Measurements from ENCODE around the gene ACAA1. TPM values are rescaled to one million over a fixed set of nuclear protein-coding genes. Genes with fewer than 3 reads are reported as not detected.
A peak's percentile ranks its signal among the peaks of the same experiment; 100 is the strongest.

ACAA1 gene
- total and polyA plus RNA-seq, 2 of the 13 experiments (the other 11 are each of a cell fraction or from before 2014, with no cell fraction given), result 60.8 to 188 TPM

DNA sequence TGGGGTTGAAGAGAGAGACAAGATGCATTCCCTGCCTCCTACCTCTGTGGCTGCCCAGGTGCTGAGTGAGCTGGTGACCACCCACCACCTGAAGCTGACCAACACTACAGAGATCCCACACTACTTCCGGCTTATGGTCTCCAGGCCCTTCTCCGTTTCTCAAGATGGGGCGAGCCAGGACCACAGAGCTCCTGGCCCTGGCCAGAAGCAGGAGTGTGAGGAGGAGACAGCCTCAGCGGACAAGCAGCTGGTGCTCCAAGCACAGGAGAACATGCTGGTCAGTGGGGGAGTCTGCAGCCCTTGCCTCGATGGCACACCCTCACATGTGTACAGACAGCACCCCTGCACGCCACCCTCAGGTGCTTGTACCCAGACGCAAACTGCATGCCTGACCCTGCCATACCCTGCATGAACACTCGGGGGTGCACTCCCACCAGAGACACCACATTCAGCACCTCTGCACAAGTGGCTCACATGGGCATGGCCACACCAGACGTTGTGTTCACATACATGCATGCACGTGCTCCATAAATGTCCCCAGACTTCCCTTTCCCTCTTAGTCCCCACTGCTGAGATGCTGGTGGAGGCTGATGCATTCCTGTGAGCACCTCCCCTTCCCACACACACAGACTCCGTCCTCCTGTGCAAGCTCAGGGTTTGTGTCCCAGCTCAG, 19.0 kb downstream of the ACAA1 start (continued):
- peak; percentile 97 for TF ChIP-seq ZSCAN25 (CRISPR knock-in tag; IDR thresholded peaks at IDR 0.05)
- TF ChIP-seq DR1 (CRISPR knock-in tag; IDR thresholded peaks at IDR 0.05), result 0 out of 2 replicates have a peak, but pooled peaks have one; percentile 32
- no peak for TF ChIP-seq MBNL3 (CRISPR knock-in tag; conservative IDR thresholded peaks at IDR 0.05)
- TF ChIP-seq ZNF737 (CRISPR knock-in tag; IDR thresholded peaks at IDR 0.05; ENCODE audit: borderline replicate concordance), result no peak
- TF ChIP-seq SOX6 (IDR thresholded peaks at IDR 0.05), result no peak
- TF ChIP-seq SOX6 (CRISPR knock-in tag; IDR thresholded peaks at IDR 0.05), result peak; percentile 44; the same call in 1 of the 2 replicates
- peak; percentile 77 for TF ChIP-seq ZNF619 (CRISPR knock-in tag; IDR thresholded peaks at IDR 0.05)
- no peak for TF ChIP-seq ZNF790 (CRISPR knock-in tag; IDR thresholded peaks at IDR 0.05; ENCODE audit: borderline replicate concordance)
- TF ChIP-seq ZNF160 (CRISPR knock-in tag; IDR thresholded peaks at IDR 0.05), result peak; percentile 65; the same call in 1 of the 2 replicates
- peak; percentile 26; the same call in 1 of the 2 replicates for TF ChIP-seq ZFX (CRISPR knock-in tag; IDR thresholded peaks at IDR 0.05; ENCODE audit: low read depth)
- TF ChIP-seq ZNF484 (CRISPR knock-in tag; IDR thresholded peaks at IDR 0.05; ENCODE audit: borderline replicate concordance, low read depth), result 0 out of 2 replicates have a peak, but pooled peaks have one; percentile 25
- TF ChIP-seq, protein P1, sequence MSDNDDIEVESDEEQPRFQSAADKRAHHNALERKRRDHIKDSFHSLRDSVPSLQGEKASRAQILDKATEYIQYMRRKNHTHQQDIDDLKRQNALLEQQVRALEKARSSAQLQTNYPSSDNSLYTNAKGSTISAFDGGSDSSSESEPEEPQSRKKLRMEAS (IDR thresholded peaks at IDR 0.05), result peak; percentile 73
- TF ChIP-seq, protein P2, sequence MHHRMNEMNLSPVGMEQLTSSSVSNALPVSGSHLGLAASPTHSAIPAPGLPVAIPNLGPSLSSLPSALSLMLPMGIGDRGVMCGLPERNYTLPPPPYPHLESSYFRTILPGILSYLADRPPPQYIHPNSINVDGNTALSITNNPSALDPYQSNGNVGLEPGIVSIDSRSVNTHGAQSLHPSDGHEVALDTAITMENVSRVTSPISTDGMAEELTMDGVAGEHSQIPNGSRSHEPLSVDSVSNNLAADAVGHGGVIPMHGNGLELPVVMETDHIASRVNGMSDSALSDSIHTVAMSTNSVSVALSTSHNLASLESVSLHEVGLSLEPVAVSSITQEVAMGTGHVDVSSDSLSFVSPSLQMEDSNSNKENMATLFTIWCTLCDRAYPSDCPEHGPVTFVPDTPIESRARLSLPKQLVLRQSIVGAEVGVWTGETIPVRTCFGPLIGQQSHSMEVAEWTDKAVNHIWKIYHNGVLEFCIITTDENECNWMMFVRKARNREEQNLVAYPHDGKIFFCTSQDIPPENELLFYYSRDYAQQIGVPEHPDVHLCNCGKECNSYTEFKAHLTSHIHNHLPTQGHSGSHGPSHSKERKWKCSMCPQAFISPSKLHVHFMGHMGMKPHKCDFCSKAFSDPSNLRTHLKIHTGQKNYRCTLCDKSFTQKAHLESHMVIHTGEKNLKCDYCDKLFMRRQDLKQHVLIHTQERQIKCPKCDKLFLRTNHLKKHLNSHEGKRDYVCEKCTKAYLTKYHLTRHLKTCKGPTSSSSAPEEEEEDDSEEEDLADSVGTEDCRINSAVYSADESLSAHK (CRISPR knock-in tag; IDR thresholded peaks at IDR 0.05; ENCODE audit: borderline replicate concordance), result 0 out of 2 replicates have a peak, but pooled peaks have one; percentile 28
- TF ChIP-seq SP4 (CRISPR knock-in tag; IDR thresholded peaks at IDR 0.05), result peak; percentile 47; the same call in 1 of the 2 replicates
- TF ChIP-seq ZNF652 (CRISPR knock-in tag; IDR thresholded peaks at IDR 0.05; ENCODE audit: borderline replicate concordance, low read depth), result peak; percentile 36; the same call in 1 of the 2 replicates
- peak; percentile 90 for TF ChIP-seq AKAP8 (CRISPR knock-in tag; IDR thresholded peaks at IDR 0.05)
- TF ChIP-seq, protein P3, sequence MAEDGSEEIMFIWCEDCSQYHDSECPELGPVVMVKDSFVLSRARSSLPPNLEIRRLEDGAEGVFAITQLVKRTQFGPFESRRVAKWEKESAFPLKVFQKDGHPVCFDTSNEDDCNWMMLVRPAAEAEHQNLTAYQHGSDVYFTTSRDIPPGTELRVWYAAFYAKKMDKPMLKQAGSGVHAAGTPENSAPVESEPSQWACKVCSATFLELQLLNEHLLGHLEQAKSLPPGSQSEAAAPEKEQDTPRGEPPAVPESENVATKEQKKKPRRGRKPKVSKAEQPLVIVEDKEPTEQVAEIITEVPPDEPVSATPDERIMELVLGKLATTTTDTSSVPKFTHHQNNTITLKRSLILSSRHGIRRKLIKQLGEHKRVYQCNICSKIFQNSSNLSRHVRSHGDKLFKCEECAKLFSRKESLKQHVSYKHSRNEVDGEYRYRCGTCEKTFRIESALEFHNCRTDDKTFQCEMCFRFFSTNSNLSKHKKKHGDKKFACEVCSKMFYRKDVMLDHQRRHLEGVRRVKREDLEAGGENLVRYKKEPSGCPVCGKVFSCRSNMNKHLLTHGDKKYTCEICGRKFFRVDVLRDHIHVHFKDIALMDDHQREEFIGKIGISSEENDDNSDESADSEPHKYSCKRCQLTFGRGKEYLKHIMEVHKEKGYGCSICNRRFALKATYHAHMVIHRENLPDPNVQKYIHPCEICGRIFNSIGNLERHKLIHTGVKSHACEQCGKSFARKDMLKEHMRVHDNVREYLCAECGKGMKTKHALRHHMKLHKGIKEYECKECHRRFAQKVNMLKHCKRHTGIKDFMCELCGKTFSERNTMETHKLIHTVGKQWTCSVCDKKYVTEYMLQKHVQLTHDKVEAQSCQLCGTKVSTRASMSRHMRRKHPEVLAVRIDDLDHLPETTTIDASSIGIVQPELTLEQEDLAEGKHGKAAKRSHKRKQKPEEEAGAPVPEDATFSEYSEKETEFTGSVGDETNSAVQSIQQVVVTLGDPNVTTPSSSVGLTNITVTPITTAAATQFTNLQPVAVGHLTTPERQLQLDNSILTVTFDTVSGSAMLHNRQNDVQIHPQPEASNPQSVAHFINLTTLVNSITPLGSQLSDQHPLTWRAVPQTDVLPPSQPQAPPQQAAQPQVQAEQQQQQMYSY (CRISPR knock-in tag; IDR thresholded peaks at IDR 0.05), result no peak
- no peak for TF ChIP-seq ZNF558 (CRISPR knock-in tag; IDR thresholded peaks at IDR 0.05; ENCODE audit: borderline replicate concordance)
- peak; percentile 70; the same call in 1 of the 2 replicates for TF ChIP-seq EEA1 (CRISPR knock-in tag; IDR thresholded peaks at IDR 0.05; ENCODE audit: borderline replicate concordance)
- TF ChIP-seq ZNF7 (CRISPR knock-in tag; IDR thresholded peaks at IDR 0.05), result no peak
- TF ChIP-seq ZBTB38 (CRISPR knock-in tag; IDR thresholded peaks at IDR 0.05), result peak; percentile 64; the same call in 1 of the 2 replicates
- no peak for TF ChIP-seq XBP1 (CRISPR knock-in tag; IDR thresholded peaks at IDR 0.05)
- no peak for TF ChIP-seq MAFK (conservative IDR thresholded peaks at IDR 0.05 in 1 of 2, IDR thresholded peaks at IDR 0.05 in 1 of 2; ENCODE audit: low read length in 2 of 2)
